ENCODE measurements around the gene TEAD4.

GRCh38 chr12:2912216-2912575, 47.0 kb upstream of the TEAD4 start:
- no peak for TF ChIP-seq CTCF (IDR thresholded peaks at IDR 0.05)
- no peak for TF ChIP-seq POLR2A (IDR thresholded peaks at IDR 0.05)
